Endothelial cell of umbilical vein (primary cell): ENCODE measurements around the gene TAGLN2. TPM values are rescaled to one million over a fixed set of nuclear protein-coding genes. Genes with fewer than 3 reads are reported as not detected.

Experiments used
- BruUV-seq: library from RNA; stranded (reverse); fragments of 400-500 nt; replicated peaks from 2 replicates; lab custom pipeline; 2021; lab: Mats Ljungman, UMichigan
- CTCF ChIA-PET: fragments of 300-600, 350-600 bp; sonication (Branson Sonifier 250); formaldehyde crosslinking; loops from one replicate; lab custom pipeline; 2021; ENCODE audit warnings: antibody characterized with exemption, inconsistent platforms; lab: Charles Lee
- POLR2A ChIA-PET: fragments of 300-600, 350-600 bp; sonication (Branson Sonifier 250); formaldehyde crosslinking; loops from one replicate; lab custom pipeline; 2021; ENCODE audit warnings: antibody characterized with exemption, inconsistent platforms; lab: Charles Lee
- DNase-seq: peaks from one replicate; pipeline ENCODE4 v3.0.0-alpha.2; 2011; ENCODE audit warnings: low read depth, low spot score
- FAIRE-seq: peaks from 2 replicates; lab custom pipeline; 2011; peaks lifted over from hg19 to GRCh38; lab: Jason Lieb, UNC
- H2AFZ ChIP-seq: 2 replicates; pipeline ENCODE4 v1.6.0; 2012; ENCODE audit warnings: low read depth, low read length, control low read depth, inconsistent platforms
- H3K27ac ChIP-seq: 2 replicates; pipeline ENCODE4 v1.5.1; 2011; ENCODE audit warnings: low read depth, mild to moderate bottlenecking, control low read depth, low read length, moderate library complexity; ENCODE audit not compliant: insufficient read depth
- H3K27me3 ChIP-seq, 2 experiments: 2 replicates each; pipeline versions ENCODE4 v1.6.0 to v1.6.1; 2011; ENCODE audit warnings: low read length in 2 of 2, mixed read lengths in 1 of 2; ENCODE audit not compliant: control insufficient read depth in 2 of 2, insufficient read depth in 2 of 2
- H3K36me3 ChIP-seq, 2 experiments: 2 replicates in 1 of 2; 3 replicates in 1 of 2; pipeline ENCODE4 v1.5.1; 2011; ENCODE audit warnings: low read length in 2 of 2, mild to moderate bottlenecking in 1 of 2, moderate library complexity in 1 of 2; ENCODE audit not compliant: control insufficient read depth in 2 of 2, insufficient read depth in 2 of 2; ENCODE audit errors: extremely low read depth in 1 of 2
- H3K4me1 ChIP-seq: 3 replicates; pipeline ENCODE4 v1.5.1; 2011; ENCODE audit warnings: mild to moderate bottlenecking, low read length; ENCODE audit not compliant: control insufficient read depth, insufficient read depth; ENCODE audit errors: extremely low read depth
- H3K4me2 ChIP-seq: 2 replicates; pipeline ENCODE4 v1.6.1; 2011; ENCODE audit warnings: low read length, control low read depth, mixed read lengths; ENCODE audit not compliant: insufficient read depth
- H3K4me3 ChIP-seq, 3 experiments: fragments of 200-600 bp in 1 of 3; sonication (generic), shearing (Covaris generic) in 1 of 3; replicated peaks in 1 of 3; 2 replicates each; pipeline ENCODE4 v1.5.1; 2011 to 2016; ENCODE audit warnings: control low read depth in 3 of 3, low read length in 3 of 3, mild to moderate bottlenecking in 2 of 3, inconsistent platforms in 1 of 3, low read depth in 1 of 3, moderate library complexity in 1 of 3; ENCODE audit not compliant: insufficient read depth in 1 of 3
- H3K79me2 ChIP-seq: 2 replicates; pipeline ENCODE4 v1.6.0; 2012; ENCODE audit warnings: low read length, inconsistent platforms; ENCODE audit not compliant: control insufficient read depth, insufficient read depth
- H3K9ac ChIP-seq: replicated peaks from 2 replicates; pipeline ENCODE3; 2011; ENCODE audit warnings: low read length, control low read depth; ENCODE audit not compliant: insufficient read depth; ENCODE audit errors: extremely low read depth
- H3K9me1 ChIP-seq: replicated peaks from 3 replicates; pipeline ENCODE4 v1.6.0; 2011; ENCODE audit warnings: mild to moderate bottlenecking, low read length; ENCODE audit not compliant: control insufficient read depth, insufficient read depth; ENCODE audit errors: extremely low read depth
- H3K9me3 ChIP-seq: replicated peaks from 2 replicates; pipeline ENCODE4 v1.5.1; 2012; ENCODE audit warnings: low read length, inconsistent platforms; ENCODE audit not compliant: control insufficient read depth, insufficient read depth
- H4K20me1 ChIP-seq: replicated peaks from 2 replicates; pipeline ENCODE3; 2011; ENCODE audit warnings: mild to moderate bottlenecking, low read length; ENCODE audit not compliant: control insufficient read depth, insufficient read depth; ENCODE audit errors: extremely low read depth
- CTCF ChIP-seq, 2 donors: IDR thresholded peaks; 1 replicate in 1 of 2; 2 replicates in 1 of 2; pipeline ENCODE4 v1.5.1; 2011; ENCODE audit warnings: low read length in 2 of 2, mild to moderate bottlenecking in 2 of 2, moderate library complexity in 2 of 2, control low read depth in 1 of 2, inconsistent platforms in 1 of 2, low read depth in 1 of 2; ENCODE audit not compliant: insufficient read depth in 1 of 2; ENCODE audit errors: extremely low read depth in 1 of 2
- EZH2 ChIP-seq: IDR thresholded peaks from 2 replicates; pipeline ENCODE4 v1.6.1; 2012; ENCODE audit warnings: borderline replicate concordance, low read depth, mild to moderate bottlenecking, moderate library complexity, low read length, inconsistent platforms; ENCODE audit not compliant: severe bottlenecking
- GATA2 ChIP-seq: IDR thresholded peaks from 2 replicates; pipeline ENCODE4 v1.7.0; 2011; ENCODE audit warnings: low read depth, mild to moderate bottlenecking, moderate library complexity, mixed read lengths, low read length; ENCODE audit not compliant: insufficient read length, insufficient read depth
- MAX ChIP-seq: IDR thresholded peaks from 2 replicates; pipeline ENCODE4 v1.6.1; 2011; ENCODE audit not compliant: insufficient read depth, insufficient read length
- POLR2AphosphoS5 ChIP-seq: IDR thresholded peaks from 2 replicates; pipeline ENCODE4 v1.6.1; 2012; ENCODE audit warnings: low read depth, mild to moderate bottlenecking, control low read depth, low read length, moderate library complexity; ENCODE audit not compliant: insufficient read depth
- dilution Hi-C: fragments of 300-500 bp; cut with MboI; formaldehyde crosslinking; loops from one replicate; pipeline ENCODE4 v1.15.0; 2019; ENCODE audit warnings: low sequenced_read_pairs; ENCODE audit not compliant: extremely low pct_ligation_motif_present
- intact Hi-C: fragments of 100-400 bp; cut with micrococcal nuclease; formaldehyde crosslinking; loops from one replicate; pipeline ENCODE4 v1.10.0; 2022
- polyA plus RNA-seq, 4 experiments: library from polyadenylated mRNA; depleted of rRNA in 3 of 4; stranded (reverse) in 3 of 4; unstranded in 1 of 4; fragments of >200 nt; gene quantifications; 2 replicates each; pipeline versions ENCODE4 v1.2.1 to v1.2.3, GENCODE V29; 2011 to 2012; ENCODE audit warnings: missing spikeins in 1 of 4
- total RNA-seq: library from RNA; stranded (reverse); gene quantifications from 2 replicates; pipeline ENCODE4 v1.2.3, GENCODE V29; 2021

TAGLN2 gene
- total and polyA plus RNA-seq, 2 donors (not counting 3 experiments of a cell fraction or from before 2014, with no cell fraction given): 646 to 1,279 TPM

GRCh38 chr1:159919236-159919865 lies 6.0 kb downstream of the TAGLN2 start:
- TF ChIP-seq POLR2AphosphoS5 (no peak), EZH2 (no peak), GATA2 (no peak), MAX (no peak), CTCF (IDR thresholded peaks at IDR 0.05; ENCODE audit: extremely low read depth in 1 of 2, insufficient read depth in 1 of 2, low read depth in 1 of 2, low read length in 2 of 2) (no peak)
- H3K9ac ChIP-seq: no peak overlapping the region
- ChIA-PET POLR2A (no interaction called here), CTCF (no interaction called here)
- H3K27me3 ChIP-seq: no peaks in the 10 kb centered on the region
- dilution Hi-C loops (no loop called here), intact Hi-C loops (no loop called here)
- H3K9me3 ChIP-seq: no peaks in the 10 kb centered on the region
- H4K20me1 ChIP-seq: no peaks in the 10 kb centered on the region
- no peak overlapping the region for H3K4me3 ChIP-seq
- H3K4me2 ChIP-seq: no peak overlapping the region
- DNase-seq (no peak), FAIRE-seq (no peak)
- no TSS peak for BruUV-seq
- no peak overlapping the region for H2AFZ ChIP-seq
- peaks cover 54% of the 10 kb centered on the region for H3K79me2 ChIP-seq
- H3K36me3 ChIP-seq: peaks cover 13 to 27% of the 10 kb centered on the region in 2 experiments
- no peak overlapping the region for H3K27ac ChIP-seq
- no peaks in the 10 kb centered on the region for H3K9me1 ChIP-seq
- H3K4me1 ChIP-seq: peaks cover 39% of the 10 kb centered on the region
